Measurements from ENCODE around the gene EPS15.

EPS15 gene

GRCh38 chr1:51381964-51382363 lies 137.1 kb downstream of the EPS15 start:
- H3K27me3 ChIP-seq (replicated peaks): no peaks in the 10 kb centered on the region
- no peak for TF ChIP-seq CTCF (IDR thresholded peaks at IDR 0.05; ENCODE audit: low read depth, low read length, missing control alignments)
- peaks cover 3% of the 10 kb centered on the region for H3K36me3 ChIP-seq (replicated peaks)
- no peak for DNase-seq
- no peak overlapping the region for H3K27ac ChIP-seq
- no peak overlapping the region for H3K4me3 ChIP-seq (ENCODE audit: low read depth, low read length)
- in situ Hi-C loops (cut with HindIII; ENCODE audit: low pct_ligation_motif_present, low sequenced_read_pairs): no loop called here

- DNase-seq: no peak
- no peak for TF ChIP-seq CTCF (IDR thresholded peaks at IDR 0.05; ENCODE audit: low read depth, low read length, missing control alignments)
- in situ Hi-C loops (cut with HindIII; ENCODE audit: low pct_ligation_motif_present, low sequenced_read_pairs): no loop called here
- Histone ChIP-seq H3K27me3 (replicated peaks) (no peaks in the 10 kb centered on the region), H3K36me3 (replicated peaks) (peaks cover 3% of the 10 kb centered on the region), H3K4me3 (ENCODE audit: low read depth, low read length) (no peak overlapping the region), H3K27ac (no peak overlapping the region)
Measured at GRCh38 chr1:51380936-51381335, 138.1 kb downstream of the EPS15 start.

- Histone ChIP-seq H3K36me3 (replicated peaks) (peaks cover 3% of the 10 kb centered on the region), H3K4me3 (ENCODE audit: low read depth, low read length) (no peak overlapping the region), H3K27ac (no peak overlapping the region), H3K27me3 (replicated peaks) (no peaks in the 10 kb centered on the region)
- no peak for TF ChIP-seq CTCF (IDR thresholded peaks at IDR 0.05; ENCODE audit: low read depth, low read length, missing control alignments)
- in situ Hi-C loops (cut with HindIII; ENCODE audit: low pct_ligation_motif_present, low sequenced_read_pairs): no loop called here
- no peak for DNase-seq
Measured at GRCh38 chr1:51378871-51379270, 140.2 kb downstream of the EPS15 start.

GRCh38 chr1:51373898-51374297 lies 145.2 kb downstream of the EPS15 start:
- no peak for TF ChIP-seq CTCF (IDR thresholded peaks at IDR 0.05; ENCODE audit: low read depth, low read length, missing control alignments)
- in situ Hi-C loops (cut with HindIII; ENCODE audit: low pct_ligation_motif_present, low sequenced_read_pairs): no loop called here
- Histone ChIP-seq H3K27me3 (replicated peaks) (no peaks in the 10 kb centered on the region), H3K27ac (no peak overlapping the region), H3K4me3 (ENCODE audit: low read depth, low read length) (no peak overlapping the region), H3K36me3 (replicated peaks) (peaks cover 10% of the 10 kb centered on the region)
- no peak for DNase-seq

GRCh38 chr1:51372561-51372960 lies 146.5 kb downstream of the EPS15 start:
- in situ Hi-C loops (cut with HindIII; ENCODE audit: low pct_ligation_motif_present, low sequenced_read_pairs): no loop called here
- H3K36me3 ChIP-seq (replicated peaks): peaks cover 13% of the 10 kb centered on the region

More at GRCh38 chr1:51372561-51372960, 146.5 kb downstream of the EPS15 start:
- DNase-seq: no peak
- Histone ChIP-seq H3K27me3 (replicated peaks) (no peaks in the 10 kb centered on the region), H3K27ac (no peak overlapping the region), H3K4me3 (ENCODE audit: low read depth, low read length) (no peak overlapping the region)
- TF ChIP-seq CTCF (IDR thresholded peaks at IDR 0.05; ENCODE audit: low read depth, low read length, missing control alignments): no peak

Data from brain microvascular endothelial cell (primary cell).